PC-3 (cell line): Measurements from ENCODE around the gene CSTF3. TPM values are rescaled to one million over a fixed set of nuclear protein-coding genes. Genes with fewer than 3 reads are reported as not detected.

Experiments
- ATAC-seq: fragments of 200-7000 bp; cut with Tn5 transposase; 2 replicates; pipeline ENCODE4 v1.9.1; 2020; ENCODE audit warnings: mild to moderate bottlenecking, moderate library complexity
- BruUV-seq: library from RNA; stranded (reverse); fragments of 400-500 nt; replicated peaks from 2 replicates; lab custom pipeline; 2021; lab: Mats Ljungman, UMichigan
- CTCF ChIA-PET: fragments of 300-600 bp; sonication (Branson Sonifier 250); formaldehyde crosslinking; loops from one replicate; lab custom pipeline; 2022; ENCODE audit warnings: antibody characterized with exemption; lab: Charles Lee
- POLR2A ChIA-PET: fragments of 300-600 bp; sonication (Branson Sonifier 250); formaldehyde crosslinking; loops from one replicate; lab custom pipeline; 2022; ENCODE audit warnings: antibody characterized with exemption; ENCODE audit not compliant: unreplicated experiment; lab: Charles Lee
- DNase-seq: peaks from one replicate; pipeline ENCODE4 v3.0.0-alpha.2; 2015
- H2AFZ ChIP-seq: fragments of 300-600 bp; sonication (generic); 2 replicates; pipeline ENCODE4 v1.6.0; 2016; ENCODE audit warnings: antibody characterized with exemption, low read length
- H3F3A ChIP-seq: fragments of 300-600 bp; sonication (generic); one replicate; pipeline ENCODE4 v1.6.0; 2017; ENCODE audit warnings: antibody characterized with exemption, low read length, control low read depth, mild to moderate bottlenecking; ENCODE audit not compliant: unreplicated experiment
- H3K27ac ChIP-seq: fragments of 300-600 bp; sonication (generic); 2 replicates; pipeline ENCODE4 v1.5.1; 2016; ENCODE audit warnings: mild to moderate bottlenecking, low read length
- H3K27me3 ChIP-seq: fragments of 300-600 bp; sonication (generic); 2 replicates; pipeline ENCODE4 v1.6.1; 2016; ENCODE audit warnings: low read length, mixed read lengths
- H3K36me3 ChIP-seq: fragments of 300-600 bp; sonication (generic); 2 replicates; pipeline ENCODE4 v1.6.1; 2016; ENCODE audit warnings: low read depth, mixed run types, low read length, mixed read lengths
- H3K4me1 ChIP-seq: fragments of 300-600 bp; sonication (generic); 2 replicates; pipeline ENCODE4 v1.5.1; 2016; ENCODE audit warnings: low read length; ENCODE audit not compliant: insufficient read depth
- H3K4me2 ChIP-seq: fragments of 300-600 bp; sonication (generic); 2 replicates; pipeline ENCODE4 v1.6.0; 2016; ENCODE audit warnings: low read length
- H3K4me3 ChIP-seq: fragments of 300-600 bp; sonication (generic); 2 replicates; pipeline ENCODE4 v1.5.1; 2016; ENCODE audit warnings: mild to moderate bottlenecking, low read length, mixed read lengths
- H3K79me2 ChIP-seq: fragments of 300-600 bp; sonication (generic); 2 replicates; pipeline ENCODE4 v1.6.1; 2017; ENCODE audit warnings: low read length, mixed read lengths
- H3K9ac ChIP-seq: fragments of 300-600 bp; sonication (generic); 2 replicates; pipeline ENCODE4 v1.6.0; 2016; ENCODE audit warnings: mild to moderate bottlenecking, low read length
- H3K9me2 ChIP-seq: fragments of 300-600 bp; sonication (generic); replicated peaks from 2 replicates; pipeline ENCODE4 v1.6.1; 2016; ENCODE audit warnings: mixed run types, low read length, mixed read lengths
- H3K9me3 ChIP-seq: fragments of 300-600 bp; sonication (generic); 2 replicates; pipeline ENCODE4 v1.6.1; 2016; ENCODE audit warnings: low read length, mixed read lengths
- H4K20me1 ChIP-seq: fragments of 300-600 bp; sonication (generic); 2 replicates; pipeline ENCODE4 v1.6.1; 2016; ENCODE audit warnings: low read length, mixed read lengths
- EZH2 ChIP-seq: fragments of 300-600 bp; sonication (generic); IDR thresholded peaks from one replicate; pipeline ENCODE4 v1.6.1; 2017; ENCODE audit warnings: antibody characterized with exemption, mild to moderate bottlenecking, low read length; ENCODE audit not compliant: unreplicated experiment
- EZH2phosphoT487 ChIP-seq: fragments of 300-600 bp; sonication (generic); IDR thresholded peaks from 2 replicates; pipeline ENCODE4 v1.6.1; 2018; ENCODE audit warnings: mild to moderate bottlenecking, antibody characterized with exemption, low read length, borderline replicate concordance
- intact Hi-C: fragments of 100-400 bp; cut with micrococcal nuclease; formaldehyde crosslinking; loops from 2 replicates; pipeline ENCODE4 v1.9.0; 2023
- total RNA-seq: library from RNA; depleted of rRNA; stranded (reverse); fragments of >200 nt; gene quantifications from 2 replicates; pipeline ENCODE4 v1.2.3, GENCODE V29; 2014
- TF ChIP-seq, protein P1 (sequence below): fragments of 300-600 bp; sonication (generic); conservative IDR thresholded peaks from 2 replicates; pipeline ENCODE4 v1.5.1; 2017; ENCODE audit warnings: antibody characterized with exemption, low read depth, mild to moderate bottlenecking, low read length

CSTF3 gene
- total RNA-seq, 1 experiment from 2014 or later, result 30.0 TPM

DNA sequence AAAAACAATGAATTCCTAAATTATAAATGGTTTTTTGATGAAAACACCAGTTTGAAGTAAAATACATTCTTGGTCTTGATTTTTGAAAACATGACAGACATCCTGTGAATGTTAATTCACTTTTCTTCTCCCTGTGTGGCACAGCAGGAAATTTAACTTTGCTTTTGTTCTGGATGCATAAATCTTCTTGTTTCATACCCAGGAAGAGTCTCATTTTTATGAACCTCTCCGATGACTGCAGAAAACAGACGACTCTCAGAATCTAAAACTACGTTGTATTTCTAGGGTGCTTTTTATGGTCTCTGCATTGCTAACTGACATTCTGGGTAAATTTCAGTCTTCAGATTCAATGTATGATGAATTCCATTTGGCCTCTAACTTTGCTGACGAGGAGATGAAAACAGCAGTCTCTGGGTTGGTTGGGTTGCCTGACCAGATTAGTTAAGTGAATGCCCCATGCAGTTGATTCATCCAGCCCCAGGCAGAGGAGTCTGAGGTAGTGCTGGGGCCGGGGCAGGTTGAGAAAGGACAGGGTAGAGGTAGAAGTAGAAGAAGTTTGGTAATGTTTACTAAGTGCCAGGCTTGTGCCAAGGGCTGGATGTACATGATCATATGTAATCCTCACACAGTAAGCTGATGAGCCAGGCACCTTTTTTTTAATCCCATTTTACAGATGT lies 101.8 kb downstream of the CSTF3 start:
- Histone ChIP-seq H3K9me2 (no peaks in the 10 kb centered on the region), H3K9ac (no peak overlapping the region), H3K4me3 (no peak overlapping the region), H3K9me3 (no peaks in the 10 kb centered on the region), H3K27me3 (no peaks in the 10 kb centered on the region), H3K27ac (no peak overlapping the region), H3K79me2 (no peaks in the 10 kb centered on the region), H3K36me3 (peaks cover under 1% of the 10 kb centered on the region; the same call in 1 of the 2 replicates), H4K20me1 (no peaks in the 10 kb centered on the region), H3K4me2 (no peak overlapping the region), H3F3A (no peaks in the 10 kb centered on the region), H3K4me1 (peaks cover 26% of the 10 kb centered on the region), H2AFZ (no peak overlapping the region)
- BruUV-seq, result no TSS peak
- CTCF ChIA-PET, result no interaction called here
- intact Hi-C loops, result loop anchor here (10.0 kb wide), 2 partner anchors 165 to 345 kb away; partner anchors contain the start of gene QSER1
- DNase-seq (peak; percentile 21), ATAC-seq (no peak)
- POLR2A ChIA-PET, result no interaction called here
- TF ChIP-seq, protein P1, sequence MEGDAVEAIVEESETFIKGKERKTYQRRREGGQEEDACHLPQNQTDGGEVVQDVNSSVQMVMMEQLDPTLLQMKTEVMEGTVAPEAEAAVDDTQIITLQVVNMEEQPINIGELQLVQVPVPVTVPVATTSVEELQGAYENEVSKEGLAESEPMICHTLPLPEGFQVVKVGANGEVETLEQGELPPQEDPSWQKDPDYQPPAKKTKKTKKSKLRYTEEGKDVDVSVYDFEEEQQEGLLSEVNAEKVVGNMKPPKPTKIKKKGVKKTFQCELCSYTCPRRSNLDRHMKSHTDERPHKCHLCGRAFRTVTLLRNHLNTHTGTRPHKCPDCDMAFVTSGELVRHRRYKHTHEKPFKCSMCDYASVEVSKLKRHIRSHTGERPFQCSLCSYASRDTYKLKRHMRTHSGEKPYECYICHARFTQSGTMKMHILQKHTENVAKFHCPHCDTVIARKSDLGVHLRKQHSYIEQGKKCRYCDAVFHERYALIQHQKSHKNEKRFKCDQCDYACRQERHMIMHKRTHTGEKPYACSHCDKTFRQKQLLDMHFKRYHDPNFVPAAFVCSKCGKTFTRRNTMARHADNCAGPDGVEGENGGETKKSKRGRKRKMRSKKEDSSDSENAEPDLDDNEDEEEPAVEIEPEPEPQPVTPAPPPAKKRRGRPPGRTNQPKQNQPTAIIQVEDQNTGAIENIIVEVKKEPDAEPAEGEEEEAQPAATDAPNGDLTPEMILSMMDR, result no peak
- no peak for TF ChIP-seq EZH2phosphoT487
- TF ChIP-seq EZH2, result no peak

DNA sequence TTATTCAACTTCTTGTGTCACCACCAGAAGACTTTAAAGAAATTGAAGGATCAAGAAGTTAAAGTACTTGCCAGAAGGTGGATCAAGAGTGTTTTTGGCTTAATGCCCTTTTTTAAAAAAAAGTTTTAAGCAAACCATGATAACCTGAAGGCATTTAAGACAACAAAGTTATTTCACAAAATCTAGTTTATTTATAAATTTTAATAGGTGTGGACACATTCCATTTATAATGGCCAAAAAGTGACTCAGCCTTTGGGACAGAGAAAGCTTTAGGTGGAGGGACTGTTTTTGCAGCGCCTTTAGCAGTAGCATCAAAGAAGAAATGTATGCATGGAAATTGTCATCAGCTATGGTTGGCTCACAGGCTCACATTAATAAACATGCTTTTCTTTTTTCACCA lies 104.0 kb downstream of the CSTF3 start:
- no TSS peak for BruUV-seq
- Histone ChIP-seq H3K36me3 (peaks cover 4% of the 10 kb centered on the region; the same call in 1 of the 2 replicates), H3K79me2 (no peaks in the 10 kb centered on the region), H2AFZ (no peak overlapping the region), H3K9me2 (no peaks in the 10 kb centered on the region), H3K27me3 (no peaks in the 10 kb centered on the region), H3K9ac (no peak overlapping the region), H4K20me1 (no peaks in the 10 kb centered on the region), H3K4me2 (peak overlapping the region; percentile 31), H3K27ac (no peak overlapping the region), H3F3A (no peaks in the 10 kb centered on the region), H3K4me3 (no peak overlapping the region), H3K4me1 (peaks cover 26% of the 10 kb centered on the region), H3K9me3 (no peaks in the 10 kb centered on the region)
- ATAC-seq, result peak; percentile 68
- peak; percentile 43 for DNase-seq
- ChIA-PET CTCF (interaction anchor here (0.6 kb wide), 1 partner anchor 287 kb away, joined by 3 read pairs; no protein-coding TSS in a partner anchor), POLR2A (interaction anchor here (0.7 kb wide), 1 partner anchor 179 kb away, joined by 3 read pairs; no protein-coding TSS in a partner anchor)
- intact Hi-C loops, result no loop called here
- TF ChIP-seq EZH2phosphoT487 (no peak), EZH2 (no peak)
- TF ChIP-seq, protein P1, result no peak

DNA sequence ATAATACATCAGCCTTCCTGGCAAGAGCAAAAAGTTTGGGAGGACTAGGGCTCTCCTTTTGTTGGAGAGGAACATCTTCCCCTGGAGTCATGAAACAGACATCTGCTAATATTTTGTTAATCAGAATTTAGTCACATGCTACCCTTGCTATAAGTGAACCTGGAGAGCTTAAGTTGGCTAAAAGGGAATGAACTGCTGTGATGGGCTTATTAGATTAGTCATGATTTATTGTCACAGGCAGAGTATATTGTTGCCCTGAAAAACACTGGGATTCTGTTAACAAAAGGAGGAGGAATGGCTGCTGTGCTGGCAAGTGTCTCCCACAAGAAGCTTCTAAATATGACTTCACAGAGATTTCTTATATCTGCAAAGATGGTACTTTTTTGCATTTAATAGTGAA lies 105.9 kb downstream of the CSTF3 start:
- TF ChIP-seq EZH2 (no peak), EZH2phosphoT487 (no peak)
- TF ChIP-seq, protein P1, result no peak
- no peak overlapping the region for H3K4me3 ChIP-seq
- no peak overlapping the region for H2AFZ ChIP-seq
- BruUV-seq, result no TSS peak
- H3K36me3 ChIP-seq, result peaks cover 4% of the 10 kb centered on the region; the same call in 1 of the 2 replicates
- POLR2A ChIA-PET, result interaction anchor here (1.0 kb wide), 1 partner anchor 16 kb away, joined by 3 read pairs; the partner anchor contains the start of gene TCP11L1
- no peaks in the 10 kb centered on the region for H3F3A ChIP-seq
- peaks cover 13% of the 10 kb centered on the region for H3K4me1 ChIP-seq
- ATAC-seq (peak; percentile 58), DNase-seq (no peak)
- no peaks in the 10 kb centered on the region for H3K9me2 ChIP-seq
- CTCF ChIA-PET, result no interaction called here
- intact Hi-C loops, result no loop called here
- no peak overlapping the region for H3K9ac ChIP-seq
- no peak overlapping the region for H3K27ac ChIP-seq
- H3K27me3 ChIP-seq, result no peaks in the 10 kb centered on the region
- no peaks in the 10 kb centered on the region for H3K79me2 ChIP-seq
- no peak overlapping the region for H3K4me2 ChIP-seq
- no peaks in the 10 kb centered on the region for H4K20me1 ChIP-seq
- H3K9me3 ChIP-seq, result no peaks in the 10 kb centered on the region
